BJ (cell line): ENCODE results near the gene NRN1L. TPM values are rescaled to one million over a fixed set of nuclear protein-coding genes. Genes with fewer than 3 reads are reported as not detected.

Experiments
- CTCF ChIA-PET: fragments of 350-600 bp; formaldehyde crosslinking; extraction: SDS; loops from one replicate; lab custom pipeline; 2021; ENCODE audit warnings: antibody characterized with exemption, inconsistent platforms; lab: Yijun Ruan, JAX
- POLR2A ChIA-PET: fragments of 300-600 bp; sonication (Branson Sonifier 250); formaldehyde crosslinking; extraction: SDS; loops from one replicate; lab custom pipeline; 2021; ENCODE audit warnings: antibody characterized with exemption; lab: Charles Lee
- DNase-seq: peaks from one replicate; pipeline ENCODE4 v3.0.0-alpha.2; 2011; ENCODE audit warnings: low read depth
- H3K27me3 ChIP-seq: 2 replicates; pipeline ENCODE4 v1.6.0; 2011; ENCODE audit warnings: low read length; ENCODE audit not compliant: control insufficient read depth, insufficient read depth
- H3K36me3 ChIP-seq: 2 replicates; pipeline ENCODE4 v1.5.1; 2011; ENCODE audit warnings: low read length; ENCODE audit not compliant: control insufficient read depth, insufficient read depth
- H3K4me3 ChIP-seq: 2 replicates; pipeline ENCODE4 v1.5.1; 2011; ENCODE audit warnings: low read depth, mild to moderate bottlenecking, control low read depth, low read length
- CTCF ChIP-seq: IDR thresholded peaks from 2 replicates; pipeline ENCODE4 v1.5.1; 2011; ENCODE audit warnings: low read depth, mild to moderate bottlenecking, control low read depth, inconsistent platforms, low read length, moderate library complexity; ENCODE audit not compliant: insufficient read depth
- polyA plus RNA-seq: library from polyadenylated mRNA; depleted of rRNA; stranded (reverse); fragments of >200 nt; gene quantifications from 2 replicates; pipeline ENCODE4 v1.2.3, GENCODE V29; 2011; rRNA removed
- small RNA-seq: library from RNA; depleted of rRNA; stranded (forward); fragments of <200 nt; gene quantifications from one replicate; pipeline ENCODE3, GENCODE V24; 2012; ENCODE audit warnings: low replicate concordance, low read depth; ENCODE audit not compliant: insufficient read length

NRN1L gene
- polyA plus RNA-seq, 1 experiment = 0.27 TPM

- ChIA-PET CTCF (interaction anchor here (0.6 to 12.9 kb wide), 7 partner anchors 48 to 395 kb away, joined by 3 to 155 read pairs (median 10); partner anchors contain the start of gene NRN1L), POLR2A (no interaction called here)
- Histone ChIP-seq H3K36me3 (peaks cover 12% of the 10 kb centered on the region), H3K27me3 (no peaks in the 10 kb centered on the region), H3K4me3 (no peak overlapping the region)
- TF ChIP-seq CTCF = no peak
- no peak for DNase-seq
These were observed 49.1 kb downstream of the NRN1L start for GRCh38 chr16:67933805-67934204.

GRCh38 chr16:67934306-67935100 lies 49.8 kb downstream of the NRN1L start:
- CTCF ChIA-PET = interaction anchor here (0.6 to 12.9 kb wide), 11 partner anchors 8 to 414 kb away, joined by 3 to 155 read pairs (median 7); partner anchors contain the start of gene NRN1L
- no peak for TF ChIP-seq CTCF
- H3K27me3 ChIP-seq = no peaks in the 10 kb centered on the region
- POLR2A ChIA-PET = no interaction called here
- peaks cover 10% of the 10 kb centered on the region for H3K36me3 ChIP-seq
- peak overlapping the region; percentile 84 for H3K4me3 ChIP-seq
- DNase-seq = no peak

- ChIA-PET POLR2A (interaction anchor here (0.6 to 1.6 kb wide), 3 partner anchors 10 to 231 kb away, joined by 3 to 5 read pairs (median 3); partner anchors contain the start of gene TSNAXIP1), CTCF (interaction anchor here (0.6 to 12.9 kb wide), 11 partner anchors 9 to 414 kb away, joined by 3 to 155 read pairs (median 7); partner anchors contain the start of gene NRN1L)
- Histone ChIP-seq H3K36me3 (peaks cover 15% of the 10 kb centered on the region), H3K4me3 (peak overlapping the region; percentile 84), H3K27me3 (no peaks in the 10 kb centered on the region)
- TF ChIP-seq CTCF = no peak
- DNase-seq = no peak
These were observed 50.4 kb downstream of the NRN1L start for GRCh38 chr16:67935101-67935401.

GRCh38 chr16:67935402-67936123 lies 50.9 kb downstream of the NRN1L start:
- H3K36me3 ChIP-seq = peaks cover 17% of the 10 kb centered on the region
- no peaks in the 10 kb centered on the region for H3K27me3 ChIP-seq
- ChIA-PET POLR2A (interaction anchor here (0.6 to 1.6 kb wide), 4 partner anchors 11 to 230 kb away, joined by 3 to 5 read pairs (median 3); partner anchors contain the start of gene TSNAXIP1), CTCF (interaction anchor here (0.6 to 12.9 kb wide), 12 partner anchors 9 to 415 kb away, joined by 3 to 155 read pairs (median 5); partner anchors contain the start of gene NRN1L)
- no peak for TF ChIP-seq CTCF
- H3K4me3 ChIP-seq = peak overlapping the region; percentile 84
- DNase-seq = peak; percentile 59

Small RNA genes lying within 50 kb of the gene (small RNA-seq; reads per million reads assigned to genes)
- not detected for gene AC040162.2
- not detected for gene NRN1L

Other genes starting within 250 kb of the NRN1L start
- 0.18 and 0.23 TPM in 2 replicates for gene CARMIL2, start 239.7 kb upstream of the NRN1L start, polyA plus RNA-seq
- gene ACD, start 224.6 kb upstream of the NRN1L start, polyA plus RNA-seq = 14.1 and 29.5 TPM in 2 replicates
- 0.86 and 0.88 TPM in 2 replicates for gene PARD6A, start 223.9 kb upstream of the NRN1L start, polyA plus RNA-seq
- 7.6 and 10.9 TPM in 2 replicates for gene ENKD1, start 218.1 kb upstream of the NRN1L start, polyA plus RNA-seq
- gene C16orf86, start 218.1 kb upstream of the NRN1L start, polyA plus RNA-seq = 0.87 and 1.5 TPM in 2 replicates
- gene GFOD2, start 165.6 kb upstream of the NRN1L start, polyA plus RNA-seq = 11.4 and 13.6 TPM in 2 replicates
- gene RANBP10, start 78.3 kb upstream of the NRN1L start, polyA plus RNA-seq = 11.5 and 17.6 TPM in 2 replicates
- gene TSNAXIP1, start 78.0 kb upstream of the NRN1L start, polyA plus RNA-seq = 0.96 and 1.6 TPM in 2 replicates
- gene THAP11, start 42.6 kb upstream of the NRN1L start, polyA plus RNA-seq = 20.1 and 25.8 TPM in 2 replicates
- gene NUTF2, start 38.0 kb upstream of the NRN1L start, polyA plus RNA-seq = 173 and 230 TPM in 2 replicates
- gene CENPT, start 37.2 kb upstream of the NRN1L start, polyA plus RNA-seq = 26.2 and 42.4 TPM in 2 replicates
- 19.9 and 27.4 TPM in 2 replicates for gene EDC4, start 11.8 kb upstream of the NRN1L start, polyA plus RNA-seq
- 26.0 and 45.5 TPM in 2 replicates for gene PSKH1, start 8.4 kb downstream of the NRN1L start, polyA plus RNA-seq
- gene CTRL, start 47.0 kb downstream of the NRN1L start, polyA plus RNA-seq = 0.15 and 0.58 TPM in 2 replicates
- gene PSMB10, start 52.0 kb downstream of the NRN1L start, polyA plus RNA-seq = 24.8 and 29.1 TPM in 2 replicates
- gene LCAT, start 59.2 kb downstream of the NRN1L start, polyA plus RNA-seq = 7.9 and 13.6 TPM in 2 replicates
- 64.4 and 115 TPM in 2 replicates for gene SLC12A4, start 83.8 kb downstream of the NRN1L start, polyA plus RNA-seq
- not detected in 2 replicates for gene DPEP3, start 95.6 kb downstream of the NRN1L start, polyA plus RNA-seq
- gene DPEP2, start 114.6 kb downstream of the NRN1L start, polyA plus RNA-seq = 0.10 and 0.25 TPM in 2 replicates
- gene DPEP2NB, start 131.0 kb downstream of the NRN1L start, polyA plus RNA-seq = not detected in 2 replicates
- gene DDX28, start 138.3 kb downstream of the NRN1L start, polyA plus RNA-seq = 8.1 and 10.1 TPM in 2 replicates
- 12.9 and 18.3 TPM in 2 replicates for gene DUS2, start 138.4 kb downstream of the NRN1L start, polyA plus RNA-seq
- 10.5 and 14.9 TPM in 2 replicates for gene NFATC3, start 200.5 kb downstream of the NRN1L start, polyA plus RNA-seq